HG02852 (cell line): ENCODE measurements around the gene TBX1.
"Not testable (repeated sequence)": the region's sequence is repeated elsewhere in the genome, so short reads cannot be mapped to it uniquely, and the experiment has no call there.

Source experiments
- ATAC-seq: cut with Tn5 transposase; IDR thresholded peaks from one replicate; pipeline ENCODE4 v1.9.1; 2021; ENCODE audit warnings: mild to moderate bottlenecking, moderate library complexity; ENCODE audit not compliant: unreplicated experiment

TBX1 gene

GRCh38 chr22:19763458-19764298 is 3.1 kb downstream of the TBX1 start:
- no peak for ATAC-seq

GRCh38 chr22:19764299-19764593 is 3.7 kb downstream of the TBX1 start:
- no peak for ATAC-seq

- no peak for ATAC-seq
Observed at GRCh38 chr22:19764636-19765476, 4.3 kb downstream of the TBX1 start.

GRCh38 chr22:19765477-19766239 is 5.1 kb downstream of the TBX1 start:
- no peak for ATAC-seq

- ATAC-seq = no peak
Observed at GRCh38 chr22:19766240-19766510, 5.6 kb downstream of the TBX1 start.

GRCh38 chr22:19766511-19767426 is 6.2 kb downstream of the TBX1 start:
- no peak for ATAC-seq

GRCh38 chr22:19767427-19768341 is 7.1 kb downstream of the TBX1 start:
- no peak for ATAC-seq

GRCh38 chr22:19769393-19769715 is 8.8 kb downstream of the TBX1 start:
- no peak for ATAC-seq

GRCh38 chr22:19770349-19771220 is 10.0 kb downstream of the TBX1 start:
- ATAC-seq = no peak

GRCh38 chr22:19772422-19772672 is 11.8 kb downstream of the TBX1 start:
- no peak for ATAC-seq

- ATAC-seq = no peak
Observed at GRCh38 chr22:19772673-19773469, 12.3 kb downstream of the TBX1 start.

- no peak for ATAC-seq
Observed at GRCh38 chr22:19773470-19774040, 13.0 kb downstream of the TBX1 start.

- no peak for ATAC-seq
Observed at GRCh38 chr22:19774628-19775027, 14.1 kb downstream of the TBX1 start.

GRCh38 chr22:19775496-19776325 is 15.1 kb downstream of the TBX1 start:
- ATAC-seq = no peak

- no peak for ATAC-seq
Observed at GRCh38 chr22:19776433-19777031, 16.0 kb downstream of the TBX1 start.

GRCh38 chr22:19777192-19777591 is 16.6 kb downstream of the TBX1 start:
- not testable (repeated sequence) for ATAC-seq

GRCh38 chr22:19779011-19779421 is 18.4 kb downstream of the TBX1 start:
- no peak for ATAC-seq
